GM10266 (cell line): ENCODE measurements around the gene TMEM169.

Source experiments
- DNase-seq: peaks from one replicate; pipeline ENCODE4 v3.0.0; 2012; ENCODE audit errors: extremely low spot score
- CTCF ChIP-seq: IDR thresholded peaks from 2 replicates; pipeline ENCODE4 v1.5.1; 2012; ENCODE audit warnings: mild to moderate bottlenecking, low read depth; ENCODE audit not compliant: control insufficient read depth, insufficient read depth; ENCODE audit errors: missing control alignments

TMEM169 gene

GRCh38 chr2:216144372-216144771 lies 62.7 kb downstream of the TMEM169 start:
- TF ChIP-seq CTCF = no peak
- no peak for DNase-seq

- DNase-seq = no peak
- no peak for TF ChIP-seq CTCF
Measured at GRCh38 chr2:216144857-216145256, 63.1 kb downstream of the TMEM169 start.

GRCh38 chr2:216146573-216146972 lies 64.9 kb downstream of the TMEM169 start:
- no peak for TF ChIP-seq CTCF
- no peak for DNase-seq

- no peak for DNase-seq
- TF ChIP-seq CTCF = no peak
Measured at GRCh38 chr2:216147172-216148131, 65.7 kb downstream of the TMEM169 start.

- no peak for DNase-seq
- TF ChIP-seq CTCF = no peak
Measured at GRCh38 chr2:216148983-216149382, 67.3 kb downstream of the TMEM169 start.

GRCh38 chr2:216149741-216150140 lies 68.0 kb downstream of the TMEM169 start:
- no peak for TF ChIP-seq CTCF
- no peak for DNase-seq
